Measurements from ENCODE around the gene FRAS1. TPM values are rescaled to one million over a fixed set of nuclear protein-coding genes. Genes with fewer than 3 reads are reported as not detected.
"Not testable (repeated sequence)": the region's sequence is repeated elsewhere in the genome, so short reads cannot be mapped to it uniquely, and the experiment has no call there.

Gene FRAS1
- total and polyA plus RNA-seq, 2 donors (not counting 1 experiment from before 2014, with no cell fraction given): 0.03 to 0.12 TPM

- H3K9me3 Mint-ChIP-seq (ENCODE audit: insufficient read depth): no peaks in the 10 kb centered on the region
- CTCF ChIA-PET: interaction anchor here (1.1 kb wide), 1 partner anchor 64 kb away, joined by 3 read pairs; no protein-coding TSS in a partner anchor
- Histone ChIP-seq H3K27me3 (replicated peaks in 1 of 4; ENCODE audit: control extremely low read depth in 1 of 4, control insufficient read depth in 3 of 4, insufficient read depth in 4 of 4, low read length in 3 of 4) (peaks cover 0 to 6% (median 0%) of the 10 kb centered on the region in 4 experiments), H3K4me3 (ENCODE audit: control extremely low read depth in 1 of 5, extremely low read depth in 1 of 5, insufficient read depth in 1 of 5, low read depth in 2 of 5, low read length in 4 of 5) (no peak overlapping the region), H3K4me2 (replicated peaks; ENCODE audit: low read depth, low read length, poor library complexity, severe bottlenecking) (no peak overlapping the region), H3K79me2 (ENCODE audit: control insufficient read depth, insufficient read depth, low read length) (no peaks in the 10 kb centered on the region), H4K20me1 (ENCODE audit: control insufficient read depth, insufficient read depth, low read length, poor library complexity, severe bottlenecking) (no peaks in the 10 kb centered on the region), H3K9ac (ENCODE audit: low read length) (no peak overlapping the region), H3K4me1 (ENCODE audit: control insufficient read depth in 2 of 2, insufficient read depth in 2 of 2, low read length in 2 of 2) (no peaks in the 10 kb centered on the region), H3K27ac (ENCODE audit: low read length in 2 of 2) (no peak overlapping the region), H2AFZ (ENCODE audit: insufficient read depth, low read depth, low read length, poor library complexity, severe bottlenecking) (no peak overlapping the region), H3K9me3 (ENCODE audit: control extremely low read depth in 1 of 3, control insufficient read depth in 2 of 3, insufficient read depth in 1 of 3, low read length in 2 of 3) (no peaks in the 10 kb centered on the region), H3K36me3 (replicated peaks in 1 of 2; ENCODE audit: control extremely low read depth in 1 of 2, control insufficient read depth in 1 of 2, extremely low read depth in 1 of 2, insufficient read depth in 2 of 2, low read length in 1 of 2) (no peaks in the 10 kb centered on the region)
- H3K27ac Mint-ChIP-seq: no peak overlapping the region
- DNase-seq (no peak), ATAC-seq (ENCODE audit: low read depth) (no peak)
- H3K4me3 Mint-ChIP-seq: no peak overlapping the region
- whole genome bisulfite sequencing (ENCODE audit: insufficient coverage): 91% methylated on average over 3 of the region's 3 CpGs
- H3K4me1 Mint-ChIP-seq: no peaks in the 10 kb centered on the region
- H3K27me3 Mint-ChIP-seq: peaks cover 8% of the 10 kb centered on the region
- intact Hi-C loops (cut with micrococcal nuclease): no loop called here
- POLR2A ChIA-PET: no interaction called here
- TF ChIP-seq CTCF (IDR thresholded peaks at IDR 0.05): no peak
- TF ChIP-seq EZH2 (IDR thresholded peaks at IDR 0.05; ENCODE audit: borderline replicate concordance, insufficient read depth, low read depth, low read length, poor library complexity, severe bottlenecking): no peak
Observed at GRCh38 chr4:78207541-78207940, 150.4 kb downstream of the FRAS1 start.

GRCh38 chr4:78207951-78208350 is 150.8 kb downstream of the FRAS1 start:
- WGBS (ENCODE audit: insufficient coverage): 94% methylated on average over 3 of the region's 6 CpGs
- H3K27ac ChIP-seq (ENCODE audit: low read length in 2 of 2): no peak overlapping the region
- H4K20me1 ChIP-seq (ENCODE audit: control insufficient read depth, insufficient read depth, low read length, poor library complexity, severe bottlenecking): no peaks in the 10 kb centered on the region
- no peaks in the 10 kb centered on the region for H3K9me3 ChIP-seq (ENCODE audit: control extremely low read depth in 1 of 3, control insufficient read depth in 2 of 3, insufficient read depth in 1 of 3, low read length in 2 of 3)
- H3K4me3 Mint-ChIP-seq: no peak overlapping the region
- ATAC-seq (ENCODE audit: low read depth): no peak
- H3K79me2 ChIP-seq (ENCODE audit: control insufficient read depth, insufficient read depth, low read length): no peaks in the 10 kb centered on the region
- H3K36me3 ChIP-seq (replicated peaks in 1 of 2; ENCODE audit: control extremely low read depth in 1 of 2, control insufficient read depth in 1 of 2, extremely low read depth in 1 of 2, insufficient read depth in 2 of 2, low read length in 1 of 2): no peaks in the 10 kb centered on the region
- peaks cover 8% of the 10 kb centered on the region for H3K27me3 Mint-ChIP-seq
- ChIA-PET POLR2A (no interaction called here), CTCF (interaction anchor here (1.1 kb wide), 1 partner anchor 64 kb away, joined by 3 read pairs; no protein-coding TSS in a partner anchor)
- no peak overlapping the region for H3K4me3 ChIP-seq (ENCODE audit: control extremely low read depth in 1 of 5, extremely low read depth in 1 of 5, insufficient read depth in 1 of 5, low read depth in 2 of 5, low read length in 4 of 5)
- H3K4me2 ChIP-seq (replicated peaks; ENCODE audit: low read depth, low read length, poor library complexity, severe bottlenecking): no peak overlapping the region
- no peak for DNase-seq
- H3K4me1 ChIP-seq (ENCODE audit: control insufficient read depth in 2 of 2, insufficient read depth in 2 of 2, low read length in 2 of 2): no peaks in the 10 kb centered on the region
- no peak overlapping the region for H3K27ac Mint-ChIP-seq
- H2AFZ ChIP-seq (ENCODE audit: insufficient read depth, low read depth, low read length, poor library complexity, severe bottlenecking): no peak overlapping the region
- TF ChIP-seq CTCF (IDR thresholded peaks at IDR 0.05) (no peak), EZH2 (IDR thresholded peaks at IDR 0.05; ENCODE audit: borderline replicate concordance, insufficient read depth, low read depth, low read length, poor library complexity, severe bottlenecking) (no peak)
- H3K9ac ChIP-seq (ENCODE audit: low read length): no peak overlapping the region
- intact Hi-C loops (cut with micrococcal nuclease): no loop called here
- peaks cover 0 to 6% (median 0%) of the 10 kb centered on the region in 4 experiments for H3K27me3 ChIP-seq (replicated peaks in 1 of 4; ENCODE audit: control extremely low read depth in 1 of 4, control insufficient read depth in 3 of 4, insufficient read depth in 4 of 4, low read length in 3 of 4)
- no peaks in the 10 kb centered on the region for H3K4me1 Mint-ChIP-seq
- no peaks in the 10 kb centered on the region for H3K9me3 Mint-ChIP-seq (ENCODE audit: insufficient read depth)

- H3K27ac ChIP-seq (ENCODE audit: low read length in 2 of 2); intact Hi-C loops (cut with micrococcal nuclease); H3K27me3 ChIP-seq (replicated peaks in 1 of 4; ENCODE audit: control extremely low read depth in 1 of 4, control insufficient read depth in 3 of 4, insufficient read depth in 4 of 4, low read length in 3 of 4); H3K36me3 ChIP-seq (replicated peaks in 1 of 2; ENCODE audit: control extremely low read depth in 1 of 2, control insufficient read depth in 1 of 2, extremely low read depth in 1 of 2, insufficient read depth in 2 of 2, low read length in 1 of 2); H3K4me3 ChIP-seq (ENCODE audit: control extremely low read depth in 1 of 5, extremely low read depth in 1 of 5, insufficient read depth in 1 of 5, low read depth in 2 of 5, low read length in 4 of 5); H3K9me3 Mint-ChIP-seq (ENCODE audit: insufficient read depth); H3K4me3 Mint-ChIP-seq; H3K4me1 ChIP-seq (ENCODE audit: control insufficient read depth in 2 of 2, insufficient read depth in 2 of 2, low read length in 2 of 2); DNase-seq; H3K4me1 Mint-ChIP-seq; H3K9ac ChIP-seq (ENCODE audit: low read length); H4K20me1 ChIP-seq (ENCODE audit: control insufficient read depth, insufficient read depth, low read length, poor library complexity, severe bottlenecking); H3K27ac Mint-ChIP-seq; H3K27me3 Mint-ChIP-seq; POLR2A ChIA-PET; H3K79me2 ChIP-seq (ENCODE audit: control insufficient read depth, insufficient read depth, low read length); H3K4me2 ChIP-seq (replicated peaks; ENCODE audit: low read depth, low read length, poor library complexity, severe bottlenecking); ATAC-seq (ENCODE audit: low read depth); H3K9me3 ChIP-seq (ENCODE audit: control extremely low read depth in 1 of 3, control insufficient read depth in 2 of 3, insufficient read depth in 1 of 3, low read length in 2 of 3); CTCF ChIA-PET; H2AFZ ChIP-seq (ENCODE audit: insufficient read depth, low read depth, low read length, poor library complexity, severe bottlenecking): not testable (repeated sequence)
- no CpG with 5 or more reads among the region's 4 CpGs for WGBS (ENCODE audit: insufficient coverage)
Observed at GRCh38 chr4:78208896-78209295, 151.8 kb downstream of the FRAS1 start.
